H9 (cell line): ENCODE data around the gene ANKRD62. TPM values are rescaled to one million over a fixed set of nuclear protein-coding genes. Genes with fewer than 3 reads are reported as not detected.

Experiments
- DNase-seq: peaks from one replicate; pipeline ENCODE4 v3.0.0-alpha.2; 2017
- H2AFZ ChIP-seq: one replicate; pipeline ENCODE4 v1.6.1; 2013; ENCODE audit warnings: mild to moderate bottlenecking, low read length, control low read depth, moderate library complexity
- H2AK5ac ChIP-seq: 2 replicates; pipeline ENCODE4 v1.6.1; 2013; ENCODE audit warnings: low read length, control low read depth, mixed read lengths; ENCODE audit not compliant: insufficient read length
- H2BK120ac ChIP-seq: one replicate; pipeline ENCODE4 v1.6.1; 2013; ENCODE audit warnings: low read depth, mild to moderate bottlenecking, low read length, control low read depth, inconsistent platforms; ENCODE audit not compliant: poor library complexity, severe bottlenecking
- H2BK12ac ChIP-seq: 2 replicates; pipeline ENCODE4 v1.6.1; 2013; ENCODE audit warnings: low read length, control low read depth, mixed read lengths, low read depth; ENCODE audit not compliant: insufficient read length
- H2BK15ac ChIP-seq: 2 replicates; pipeline ENCODE4 v1.6.1; 2013; ENCODE audit warnings: low read depth, low read length, control low read depth
- H2BK20ac ChIP-seq: one replicate; pipeline ENCODE4 v1.6.1; 2013; ENCODE audit warnings: low read depth, mild to moderate bottlenecking, low read length, control low read depth, inconsistent platforms; ENCODE audit not compliant: poor library complexity, severe bottlenecking
- H2BK5ac ChIP-seq: 2 replicates; pipeline ENCODE4 v1.6.1; 2013; ENCODE audit warnings: low read length, control low read depth, mixed read lengths; ENCODE audit not compliant: insufficient read length
- H3K14ac ChIP-seq: 2 replicates; pipeline ENCODE4 v1.6.1; 2013; ENCODE audit warnings: low read length, control low read depth; ENCODE audit not compliant: insufficient read depth
- H3K18ac ChIP-seq: 2 replicates; pipeline ENCODE4 v1.6.1; 2013; ENCODE audit warnings: low read depth, mild to moderate bottlenecking, mixed read lengths, low read length, control low read depth; ENCODE audit not compliant: insufficient read length
- H3K23ac ChIP-seq: 2 replicates; pipeline ENCODE4 v1.6.1; 2013; ENCODE audit warnings: low read length, control low read depth, mixed read lengths, low read depth; ENCODE audit not compliant: insufficient read length
- H3K23me2 ChIP-seq: 2 replicates; pipeline ENCODE4 v1.6.1; 2013; ENCODE audit warnings: low read depth, mild to moderate bottlenecking, mixed read lengths, low read length, control low read depth; ENCODE audit not compliant: insufficient read length, poor library complexity, severe bottlenecking
- H3K27ac ChIP-seq: 2 replicates; pipeline ENCODE4 v1.5.1; 2013; ENCODE audit warnings: low read length, control low read depth, mixed read lengths, low read depth; ENCODE audit not compliant: insufficient read length
- H3K27me3 ChIP-seq: 2 replicates; pipeline ENCODE4 v1.6.1; 2013; ENCODE audit warnings: low read length, control low read depth, inconsistent platforms; ENCODE audit not compliant: insufficient read depth
- H3K4ac ChIP-seq: 2 replicates; pipeline ENCODE4 v1.6.1; 2013; ENCODE audit warnings: low read depth, mild to moderate bottlenecking, control low read depth, inconsistent platforms, low read length, moderate library complexity
- H3K4me1 ChIP-seq: 2 replicates; pipeline ENCODE4 v1.6.1; 2013; ENCODE audit warnings: low read length, control low read depth, inconsistent platforms; ENCODE audit not compliant: insufficient read depth
- H3K4me2 ChIP-seq: 2 replicates; pipeline ENCODE4 v1.6.1; 2013; ENCODE audit warnings: low read length, control low read depth, mixed read lengths; ENCODE audit not compliant: insufficient read length, insufficient read depth
- H3K56ac ChIP-seq: 2 replicates; pipeline ENCODE4 v1.6.1; 2013; ENCODE audit warnings: low read depth, mild to moderate bottlenecking, mixed read lengths, low read length, control low read depth; ENCODE audit not compliant: insufficient read length
- H3K79me1 ChIP-seq: 2 replicates; pipeline ENCODE4 v1.6.1; 2013; ENCODE audit warnings: low read depth, mild to moderate bottlenecking, moderate library complexity, low read length, control low read depth, inconsistent platforms; ENCODE audit not compliant: insufficient read depth, poor library complexity, severe bottlenecking
- H3K79me2 ChIP-seq: 2 replicates; pipeline ENCODE4 v1.6.1; 2013; ENCODE audit warnings: low read length, control low read depth, inconsistent platforms; ENCODE audit not compliant: insufficient read depth
- H3K9ac ChIP-seq: 2 replicates; pipeline ENCODE4 v1.6.1; 2013; ENCODE audit warnings: low read length, control low read depth, mixed read lengths; ENCODE audit not compliant: insufficient read length; ENCODE audit errors: extremely low read depth
- H3K9me3 ChIP-seq: one replicate; pipeline ENCODE4 v1.6.1; 2013; ENCODE audit warnings: low read depth, low read length, inconsistent platforms; ENCODE audit not compliant: control insufficient read depth
- H3T11ph ChIP-seq: one replicate; pipeline ENCODE4 v1.6.1; 2013; ENCODE audit warnings: mild to moderate bottlenecking, low read length, control low read depth, inconsistent platforms
- H4K20me1 ChIP-seq: one replicate; pipeline ENCODE4 v1.6.1; 2013; ENCODE audit not compliant: control insufficient read depth, insufficient read length, insufficient read depth
- H4K5ac ChIP-seq: 2 replicates; pipeline ENCODE4 v1.6.1; 2013; ENCODE audit warnings: low read depth, mild to moderate bottlenecking, mixed read lengths, low read length, control low read depth; ENCODE audit not compliant: insufficient read length
- H4K8ac ChIP-seq: replicated peaks from 2 replicates; pipeline ENCODE4 v1.6.1; 2013; ENCODE audit warnings: low read length, control low read depth, mixed read lengths, low read depth; ENCODE audit not compliant: insufficient read length
- H4K91ac ChIP-seq: 2 replicates; pipeline ENCODE4 v1.6.1; 2013; ENCODE audit warnings: low read depth, mild to moderate bottlenecking, moderate library complexity, mixed read lengths, low read length, control low read depth; ENCODE audit not compliant: insufficient read length
- H3K27ac Mint-ChIP-seq, 3 experiments: 2 replicates in 2 of 3; 3 replicates in 1 of 3; pipeline ENCODE4 v1.8.0; 2020 to 2021; ENCODE audit warnings: mixed read lengths in 3 of 3, mild to moderate bottlenecking in 1 of 3, moderate library complexity in 1 of 3
- H3K27me3 Mint-ChIP-seq: 2 replicates; pipeline ENCODE4 v1.8.0; 2021; ENCODE audit warnings: low read depth, mild to moderate bottlenecking, moderate library complexity, mixed read lengths
- H3K36me3 Mint-ChIP-seq, 3 experiments: 2 replicates in 2 of 3; 3 replicates in 1 of 3; pipeline ENCODE4 v1.8.0; 2020 to 2021; ENCODE audit warnings: low read depth in 3 of 3, mixed read lengths in 3 of 3; ENCODE audit not compliant: insufficient read depth in 1 of 3
- H3K4me1 Mint-ChIP-seq, 2 experiments: 2 replicates each; pipeline ENCODE4 v1.8.0; 2020; ENCODE audit warnings: mixed read lengths in 2 of 2
- H3K4me3 Mint-ChIP-seq, 2 experiments: 2 replicates in 1 of 2; 3 replicates in 1 of 2; pipeline ENCODE4 v1.8.0; 2020 to 2021; ENCODE audit warnings: mild to moderate bottlenecking in 2 of 2, mixed read lengths in 2 of 2, moderate library complexity in 1 of 2
- H3K9me3 Mint-ChIP-seq, 2 experiments: 2 replicates in 1 of 2; 3 replicates in 1 of 2; pipeline ENCODE4 v1.8.0; 2020; ENCODE audit warnings: mild to moderate bottlenecking in 2 of 2, mixed read lengths in 2 of 2, moderate library complexity in 1 of 2
- CTCF ChIP-seq: fragments of 200-600 bp; sonication (generic); conservative IDR thresholded peaks from 3 replicates; pipeline ENCODE4 v1.8.0; 2021; ENCODE audit warnings: antibody characterized with exemption, mild to moderate bottlenecking
- WGBS: extraction: QIAGEN DNeasy Blood & Tissue Kit; methylation state at CpG from one replicate; pipeline ENCODE4 v1.1.7; 2013; ENCODE audit warnings: missing lambda C conversion rate, low lambda C conversion rate, mixed read lengths; ENCODE audit not compliant: insufficient read length; ENCODE audit errors: extremely low coverage; 5-methylcytosine and 5-hydroxymethylcytosine counted together
- total RNA-seq: library from RNA; stranded (reverse); gene quantifications from 2 replicates; pipeline ENCODE4 v1.2.1, GENCODE V29; 2021

The ANKRD62 gene
- total RNA-seq, 1 experiment from 2014 or later: not detected

- no peak overlapping the region for H3K9ac ChIP-seq
- no peak overlapping the region for H3T11ph ChIP-seq
- no peak overlapping the region for H4K91ac ChIP-seq
- WGBS: no CpG with 5 or more reads among the region's 47 CpGs
- H3K23ac ChIP-seq: no peak overlapping the region
- no peak overlapping the region for H2BK120ac ChIP-seq
- no peaks in the 10 kb centered on the region for H3K9me3 ChIP-seq
- DNase-seq: no peak
- H3K79me1 ChIP-seq: no peaks in the 10 kb centered on the region
- no peaks in the 10 kb centered on the region for H3K36me3 Mint-ChIP-seq
- no peak overlapping the region for H3K18ac ChIP-seq
- no peaks in the 10 kb centered on the region for H3K79me2 ChIP-seq
- H3K4me3 Mint-ChIP-seq: no peak overlapping the region
- no peak overlapping the region for H3K56ac ChIP-seq
- no peak overlapping the region for H2AK5ac ChIP-seq
- no peak overlapping the region for H2AFZ ChIP-seq
- peaks cover 2% of the 10 kb centered on the region for H3K27me3 Mint-ChIP-seq
- no peak overlapping the region for H4K5ac ChIP-seq
- TF ChIP-seq CTCF: no peak
- H4K8ac ChIP-seq: no peak overlapping the region
- H3K4me1 Mint-ChIP-seq: no peaks in the 10 kb centered on the region
- no peak overlapping the region for H2BK5ac ChIP-seq
- no peaks in the 10 kb centered on the region for H3K23me2 ChIP-seq
- H3K27ac Mint-ChIP-seq: no peak overlapping the region
- no peaks in the 10 kb centered on the region; a peak in 1 of 5 replicates for H3K9me3 Mint-ChIP-seq
- no peak overlapping the region for H2BK20ac ChIP-seq
- no peak overlapping the region for H2BK12ac ChIP-seq
- no peaks in the 10 kb centered on the region for H4K20me1 ChIP-seq
- H3K4me1 ChIP-seq: no peaks in the 10 kb centered on the region
- H2BK15ac ChIP-seq: no peak overlapping the region
- no peak overlapping the region for H3K27ac ChIP-seq
- H3K4me2 ChIP-seq: no peak overlapping the region
- H3K14ac ChIP-seq: no peak overlapping the region
- H3K27me3 ChIP-seq: no peaks in the 10 kb centered on the region
- H3K4ac ChIP-seq: no peak overlapping the region
Measured at GRCh38 chr18:12066910-12067511, 26.6 kb upstream of the ANKRD62 start.
